BJ (cell line): Measurements from ENCODE around the gene RASSF5. TPM values are rescaled to one million over a fixed set of nuclear protein-coding genes. Genes with fewer than 3 reads are reported as not detected.

Experiments used
- CTCF ChIA-PET: fragments of 350-600 bp; formaldehyde crosslinking; extraction: SDS; loops from one replicate; lab custom pipeline; 2021; ENCODE audit warnings: antibody characterized with exemption, inconsistent platforms; lab: Yijun Ruan, JAX
- POLR2A ChIA-PET: fragments of 300-600 bp; sonication (Branson Sonifier 250); formaldehyde crosslinking; extraction: SDS; loops from one replicate; lab custom pipeline; 2021; ENCODE audit warnings: antibody characterized with exemption; lab: Charles Lee
- DNase-seq: peaks from one replicate; pipeline ENCODE4 v3.0.0-alpha.2; 2011; ENCODE audit warnings: low read depth
- H3K27me3 ChIP-seq: 2 replicates; pipeline ENCODE4 v1.6.0; 2011; ENCODE audit warnings: low read length; ENCODE audit not compliant: control insufficient read depth, insufficient read depth
- H3K36me3 ChIP-seq: 2 replicates; pipeline ENCODE4 v1.5.1; 2011; ENCODE audit warnings: low read length; ENCODE audit not compliant: control insufficient read depth, insufficient read depth
- H3K4me3 ChIP-seq: 2 replicates; pipeline ENCODE4 v1.5.1; 2011; ENCODE audit warnings: low read depth, mild to moderate bottlenecking, control low read depth, low read length
- CTCF ChIP-seq: IDR thresholded peaks from 2 replicates; pipeline ENCODE4 v1.5.1; 2011; ENCODE audit warnings: low read depth, mild to moderate bottlenecking, control low read depth, inconsistent platforms, low read length, moderate library complexity; ENCODE audit not compliant: insufficient read depth
- polyA plus RNA-seq: library from polyadenylated mRNA; depleted of rRNA; stranded (reverse); fragments of >200 nt; gene quantifications from 2 replicates; pipeline ENCODE4 v1.2.3, GENCODE V29; 2011

RASSF5 gene
- polyA plus RNA-seq, 1 experiment = 2.1 TPM

GRCh38 chr1:206500046-206500445 lies 7.3 kb upstream of the RASSF5 start:
- POLR2A ChIA-PET = no interaction called here
- Histone ChIP-seq H3K36me3 (peaks cover 5% of the 10 kb centered on the region), H3K27me3 (no peaks in the 10 kb centered on the region), H3K4me3 (no peak overlapping the region)
- no peak for DNase-seq
- CTCF ChIA-PET = interaction anchor here (0.6 to 4.9 kb wide), 6 partner anchors 10 to 164 kb away, joined by 3 to 55 read pairs (median 5); no protein-coding TSS in a partner anchor
- TF ChIP-seq CTCF = no peak

- H3K36me3 ChIP-seq = peaks cover 1% of the 10 kb centered on the region; the same call in 1 of the 2 replicates
- ChIA-PET CTCF (interaction anchor here (1.0 to 4.9 kb wide), 4 partner anchors 12 to 83 kb away, joined by 3 to 55 read pairs (median 15); partner anchors contain the start of gene IKBKE), POLR2A (interaction anchor here (0.6 to 0.7 kb wide), 2 partner anchors 31 kb away, joined by 9 to 11 read pairs; no protein-coding TSS in a partner anchor)
- no peaks in the 10 kb centered on the region for H3K27me3 ChIP-seq
- H3K4me3 ChIP-seq = no peak overlapping the region
- DNase-seq = no peak
- no peak for TF ChIP-seq CTCF
Measured at GRCh38 chr1:206501881-206502280, 5.5 kb upstream of the RASSF5 start.

GRCh38 chr1:206502403-206502802 lies 4.9 kb upstream of the RASSF5 start:
- Histone ChIP-seq H3K4me3 (no peak overlapping the region), H3K36me3 (peaks cover 1% of the 10 kb centered on the region; the same call in 1 of the 2 replicates), H3K27me3 (no peaks in the 10 kb centered on the region)
- POLR2A ChIA-PET = interaction anchor here (0.6 kb wide), 1 partner anchor 32 kb away, joined by 11 read pairs; no protein-coding TSS in a partner anchor
- CTCF ChIA-PET = interaction anchor here (1.3 to 4.9 kb wide), 4 partner anchors 12 to 82 kb away, joined by 5 to 55 read pairs (median 15); no protein-coding TSS in a partner anchor
- DNase-seq = no peak
- no peak for TF ChIP-seq CTCF

GRCh38 chr1:206502812-206503211 lies 4.5 kb upstream of the RASSF5 start:
- Histone ChIP-seq H3K36me3 (peaks cover 1% of the 10 kb centered on the region; the same call in 1 of the 2 replicates), H3K4me3 (no peak overlapping the region), H3K27me3 (no peaks in the 10 kb centered on the region)
- no peak for DNase-seq
- no peak for TF ChIP-seq CTCF
- ChIA-PET CTCF (interaction anchor here (1.3 to 4.7 kb wide), 5 partner anchors 13 to 161 kb away, joined by 5 to 23 read pairs (median 7); no protein-coding TSS in a partner anchor), POLR2A (interaction anchor here (0.6 kb wide), 1 partner anchor 23 kb away, joined by 3 read pairs; no protein-coding TSS in a partner anchor)

- TF ChIP-seq CTCF = no peak
- DNase-seq = peak; percentile 88
- Histone ChIP-seq H3K36me3 (no peaks in the 10 kb centered on the region), H3K4me3 (no peak overlapping the region), H3K27me3 (0 out of 2 replicates have a peak, but pooled peaks cover 3% of the 10 kb centered on the region)
- POLR2A ChIA-PET = interaction anchor here (0.6 kb wide), 1 partner anchor 109 kb away, joined by 5 read pairs; no protein-coding TSS in a partner anchor
- CTCF ChIA-PET = interaction anchor here (1.1 to 4.7 kb wide), 7 partner anchors 8 to 160 kb away, joined by 4 to 23 read pairs (median 5); no protein-coding TSS in a partner anchor
Measured at GRCh38 chr1:206503591-206504362, 3.6 kb upstream of the RASSF5 start.
